HG03354 (cell line): ENCODE results near the gene BMPR2.
"Not testable (repeated sequence)": the region's sequence is repeated elsewhere in the genome, so short reads cannot be mapped to it uniquely, and the experiment has no call there.

Source experiments
- ATAC-seq: cut with Tn5 transposase; IDR thresholded peaks from one replicate; pipeline ENCODE4 v1.9.1; 2021; ENCODE audit warnings: mild to moderate bottlenecking; ENCODE audit not compliant: unreplicated experiment, poor library complexity, severe bottlenecking

Gene BMPR2

GRCh38 chr2:202375609-202376408 is at the start of gene BMPR2:
TSS of gene BMPR2 (plus strand) at chr2:202376327. CDS start at chr2:202377475, 1,148 bp downstream.
- ATAC-seq = peak; percentile 69

- no peak for ATAC-seq
Observed at GRCh38 chr2:202327858-202328257, 48.3 kb upstream of the BMPR2 start.

GRCh38 chr2:202335791-202336467 is 40.2 kb upstream of the BMPR2 start:
- no peak for ATAC-seq

- no peak for ATAC-seq
Observed at GRCh38 chr2:202337151-202337550, 39.0 kb upstream of the BMPR2 start.

- ATAC-seq = no peak
Observed at GRCh38 chr2:202337706-202338346, 38.3 kb upstream of the BMPR2 start.

GRCh38 chr2:202339071-202339870 is 36.9 kb upstream of the BMPR2 start:
- ATAC-seq = no peak

GRCh38 chr2:202344178-202344577 is 31.9 kb upstream of the BMPR2 start:
- ATAC-seq = no peak

GRCh38 chr2:202346180-202346579 is 29.9 kb upstream of the BMPR2 start:
- ATAC-seq = no peak

GRCh38 chr2:202353430-202353829 is 22.7 kb upstream of the BMPR2 start:
- no peak for ATAC-seq

GRCh38 chr2:202355993-202356505 is 20.1 kb upstream of the BMPR2 start:
- no peak for ATAC-seq

- not testable (repeated sequence) for ATAC-seq
Observed at GRCh38 chr2:202358924-202359323, 17.2 kb upstream of the BMPR2 start.

GRCh38 chr2:202360646-202361045 is 15.5 kb upstream of the BMPR2 start:
- no peak for ATAC-seq

GRCh38 chr2:202361108-202361507 is 15.0 kb upstream of the BMPR2 start:
- no peak for ATAC-seq

- no peak for ATAC-seq
Observed at GRCh38 chr2:202373490-202373889, 2.6 kb upstream of the BMPR2 start.

GRCh38 chr2:202374383-202374782 is 1.7 kb upstream of the BMPR2 start:
- not testable (repeated sequence) for ATAC-seq

GRCh38 chr2:202375033-202375608 is 1.0 kb upstream of the BMPR2 start:
- ATAC-seq = no peak

- ATAC-seq = peak; percentile 37
Observed at GRCh38 chr2:202376460-202377206, 506 bp downstream of the BMPR2 start.

GRCh38 chr2:202377207-202377761 is 1.2 kb downstream of the BMPR2 start:
- no peak for ATAC-seq
